Measurements from ENCODE around the gene ANGPTL4. TPM values are rescaled to one million over a fixed set of nuclear protein-coding genes. Genes with fewer than 3 reads are reported as not detected.

Gene ANGPTL4
- total RNA-seq, 2 experiments from 2014 or later, result 1.7 to 2.9 TPM

DNA sequence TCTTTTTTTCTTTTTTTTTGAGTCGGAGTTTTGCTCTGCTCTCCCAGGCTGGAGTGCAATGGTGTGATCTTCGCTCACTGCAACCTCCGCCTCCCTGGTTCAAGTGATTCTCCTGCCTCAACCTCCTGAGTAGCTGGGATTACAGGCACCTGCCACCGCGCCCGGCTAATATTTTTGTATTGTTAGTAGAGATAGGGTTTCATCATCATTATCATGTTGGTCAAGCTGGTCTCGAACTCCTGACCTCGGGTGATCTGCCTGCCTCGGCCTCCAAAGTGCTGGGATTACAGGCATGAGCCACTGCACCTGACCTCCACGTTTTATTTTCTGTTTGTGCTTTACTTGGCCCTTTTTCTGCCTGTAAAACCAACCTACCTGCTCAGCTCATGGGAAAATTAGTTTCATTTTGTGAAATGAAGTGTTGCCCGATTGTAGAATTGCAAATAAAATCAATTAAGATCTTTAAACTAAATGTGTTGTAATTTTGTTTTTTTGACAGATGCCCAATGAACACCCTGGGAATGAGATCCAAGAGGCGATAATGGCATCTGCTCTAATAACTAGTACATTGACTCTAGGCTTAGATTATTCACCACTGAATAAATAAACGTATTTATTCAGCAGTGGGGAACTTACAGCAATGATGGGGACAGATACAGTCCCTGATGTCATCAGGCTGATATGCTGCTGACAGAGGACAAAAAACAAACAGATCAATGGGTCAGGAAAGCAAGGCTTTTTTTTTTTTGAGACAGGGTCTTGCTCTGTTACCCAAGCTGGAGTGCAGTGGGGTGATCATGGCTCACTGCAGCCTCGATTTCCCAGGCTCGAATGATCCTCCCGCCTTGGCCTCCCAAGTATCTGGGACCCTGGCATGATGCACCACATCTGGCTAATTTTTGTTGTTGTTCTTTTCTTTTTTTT, 24.0 kb downstream of the ANGPTL4 start:
- peaks cover 3% of the 10 kb centered on the region for H3K36me3 Mint-ChIP-seq
- H3K27me3 Mint-ChIP-seq, result no peaks in the 10 kb centered on the region
- intact Hi-C loops (cut with micrococcal nuclease), result no loop called here
- ChIA-PET POLR2A (interaction anchor here (0.6 kb wide), 2 partner anchors 9 to 11 kb away, joined by 3 read pairs; no protein-coding TSS in a partner anchor), CTCF (interaction anchor here (0.7 to 0.8 kb wide), 2 partner anchors 191 to 218 kb away, joined by 3 to 4 read pairs; no protein-coding TSS in a partner anchor)
- H3K4me3 Mint-ChIP-seq, result no peak overlapping the region
- H3K4me1 Mint-ChIP-seq (ENCODE audit: low read depth), result peaks cover 20% of the 10 kb centered on the region
- H3K9me3 Mint-ChIP-seq, result peaks cover 7% of the 10 kb centered on the region
- DNase-seq, result no peak
- no peak overlapping the region for H3K27ac Mint-ChIP-seq

DNA sequence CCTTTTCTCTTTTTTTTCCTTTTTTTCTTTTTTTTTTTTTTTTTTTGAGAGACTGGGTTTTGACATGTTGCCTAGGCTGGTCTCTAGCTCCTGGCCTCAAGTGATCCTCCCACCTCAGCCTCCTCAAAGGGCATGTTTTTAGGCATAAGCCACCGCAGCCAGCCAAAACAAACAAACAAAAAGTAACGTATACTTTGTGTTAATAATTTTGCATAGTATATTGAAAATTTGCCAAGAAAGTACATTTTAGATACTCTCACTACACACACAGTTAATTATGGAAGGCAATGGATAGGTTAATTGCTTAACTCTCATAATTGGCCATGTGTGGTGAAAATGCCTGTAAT, 24.6 kb downstream of the ANGPTL4 start:
- Mint-ChIP-seq H3K27ac (no peak overlapping the region), H3K4me3 (no peak overlapping the region)
- POLR2A ChIA-PET, result interaction anchor here (0.6 kb wide), 1 partner anchor 9 kb away, joined by 3 read pairs; no protein-coding TSS in a partner anchor

DNA sequence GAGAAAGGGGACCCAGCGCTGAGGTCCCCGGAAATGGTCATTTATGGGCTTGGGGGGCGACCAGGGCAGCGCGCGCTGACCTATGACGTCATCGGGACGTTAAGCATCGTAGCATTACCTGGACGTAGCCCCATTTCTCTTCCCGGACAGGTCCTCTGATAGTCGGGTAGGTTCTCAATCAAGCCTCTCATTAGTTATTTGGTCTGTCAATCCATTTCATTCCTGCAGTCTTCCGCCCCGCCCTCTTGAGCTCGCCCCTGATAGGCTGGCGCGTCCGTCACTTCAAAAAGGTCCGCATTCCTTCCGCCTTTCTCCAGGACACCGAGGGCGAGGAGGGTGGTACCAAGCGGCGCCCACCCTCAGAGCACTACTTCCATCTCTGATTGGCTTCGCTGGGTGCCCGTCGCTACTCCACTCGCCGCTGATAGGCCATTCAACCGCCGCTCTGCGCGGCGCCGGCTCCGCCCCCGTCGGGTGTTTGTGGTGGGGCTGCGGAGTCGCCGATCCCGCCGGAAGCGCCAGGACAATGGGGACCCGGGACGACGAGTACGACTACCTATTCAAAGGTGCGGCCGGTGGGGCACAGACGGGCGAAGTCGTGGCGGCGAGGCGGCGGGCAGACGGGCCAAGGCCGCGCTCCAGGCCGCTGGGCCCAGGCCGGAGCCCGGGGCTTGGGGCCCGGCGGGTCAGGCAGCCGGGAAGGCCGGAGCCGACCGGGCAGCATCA, 26.1 kb downstream of the ANGPTL4 start, which contains the start of gene RAB11B:
TSS of gene RAB11B (plus strand) at position 470 of the 726 bp plus-strand sequence. CDS start at position 527, 57 bp downstream.
- POLR2A ChIA-PET, result interaction anchor here (0.7 to 2.0 kb wide), 3 partner anchors 28 to 188 kb away, joined by 3 to 8 read pairs (median 4); partner anchors contain the start of gene ZNF414
- Mint-ChIP-seq H3K4me1 (ENCODE audit: low read depth) (peaks cover 19% of the 10 kb centered on the region), H3K36me3 (peaks cover 3% of the 10 kb centered on the region)

More for the DNA sequence above, 24.6 kb downstream of the ANGPTL4 start:
- H3K4me1 Mint-ChIP-seq (ENCODE audit: low read depth), result peaks cover 21% of the 10 kb centered on the region
- intact Hi-C loops (cut with micrococcal nuclease), result no loop called here
- no peaks in the 10 kb centered on the region for H3K27me3 Mint-ChIP-seq
- CTCF ChIA-PET, result no interaction called here
- DNase-seq, result no peak
- peaks cover 3% of the 10 kb centered on the region for H3K36me3 Mint-ChIP-seq
- H3K9me3 Mint-ChIP-seq, result peaks cover 7% of the 10 kb centered on the region

DNA sequence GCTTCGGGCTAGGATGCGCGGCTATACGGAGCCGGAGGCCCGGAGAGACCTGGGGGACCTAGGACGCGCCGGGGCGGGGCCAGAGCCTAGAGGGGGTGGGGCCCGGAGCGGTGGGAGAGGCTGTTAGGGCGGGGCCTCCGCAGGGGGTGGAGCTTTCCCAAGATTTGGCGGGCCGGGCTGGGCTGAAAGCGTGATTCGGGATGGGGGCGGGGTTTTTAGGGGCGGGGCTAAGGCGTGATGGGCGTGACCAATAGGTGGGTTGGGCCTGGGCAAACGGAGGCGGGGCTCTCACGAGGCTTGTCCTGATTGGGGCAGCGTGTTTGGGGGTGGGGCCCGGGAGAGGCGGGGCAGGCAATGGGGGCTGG, 26.6 kb downstream of the ANGPTL4 start:
- Mint-ChIP-seq H3K4me1 (ENCODE audit: low read depth) (peaks cover 19% of the 10 kb centered on the region), H3K36me3 (peaks cover 3% of the 10 kb centered on the region), H3K27me3 (no peaks in the 10 kb centered on the region), H3K4me3 (peak overlapping the region; percentile 61), H3K27ac (peak overlapping the region; percentile 66), H3K9me3 (peaks cover 7% of the 10 kb centered on the region)
- DNase-seq, result peak; percentile 97
- POLR2A ChIA-PET, result interaction anchor here (0.6 to 2.0 kb wide), 4 partner anchors 29 to 187 kb away, joined by 3 to 8 read pairs (median 4); partner anchors contain the start of genes NDUFA7, RPS28 and ZNF414
- intact Hi-C loops (cut with micrococcal nuclease), result loop anchor here (1.0 to 5.0 kb wide), 7 partner anchors 23 to 442 kb away; partner anchors contain the start of genes HNRNPM, MARCHF2, MBD3L1 and MYO1F
- CTCF ChIA-PET, result interaction anchor here (0.6 to 1.2 kb wide), 2 partner anchors 37 to 121 kb away, joined by 3 read pairs; no protein-coding TSS in a partner anchor

More for the DNA sequence above, 26.1 kb downstream of the ANGPTL4 start, which contains the start of gene RAB11B:
- Mint-ChIP-seq H3K27me3 (no peaks in the 10 kb centered on the region), H3K4me3 (peak within 1 kb of the TSS; percentile 92), H3K9me3 (peaks cover 7% of the 10 kb centered on the region), H3K27ac (peak within 1 kb of the TSS; percentile 97)
- peak; percentile 100 for DNase-seq
- CTCF ChIA-PET, result interaction anchor here (0.6 to 1.2 kb wide), 2 partner anchors 36 to 121 kb away, joined by 3 read pairs; no protein-coding TSS in a partner anchor
- intact Hi-C loops (cut with micrococcal nuclease), result loop anchor here (1.0 to 5.0 kb wide), 7 partner anchors 23 to 442 kb away; partner anchors contain the start of genes HNRNPM, MARCHF2, MBD3L1 and MYO1F

DNA sequence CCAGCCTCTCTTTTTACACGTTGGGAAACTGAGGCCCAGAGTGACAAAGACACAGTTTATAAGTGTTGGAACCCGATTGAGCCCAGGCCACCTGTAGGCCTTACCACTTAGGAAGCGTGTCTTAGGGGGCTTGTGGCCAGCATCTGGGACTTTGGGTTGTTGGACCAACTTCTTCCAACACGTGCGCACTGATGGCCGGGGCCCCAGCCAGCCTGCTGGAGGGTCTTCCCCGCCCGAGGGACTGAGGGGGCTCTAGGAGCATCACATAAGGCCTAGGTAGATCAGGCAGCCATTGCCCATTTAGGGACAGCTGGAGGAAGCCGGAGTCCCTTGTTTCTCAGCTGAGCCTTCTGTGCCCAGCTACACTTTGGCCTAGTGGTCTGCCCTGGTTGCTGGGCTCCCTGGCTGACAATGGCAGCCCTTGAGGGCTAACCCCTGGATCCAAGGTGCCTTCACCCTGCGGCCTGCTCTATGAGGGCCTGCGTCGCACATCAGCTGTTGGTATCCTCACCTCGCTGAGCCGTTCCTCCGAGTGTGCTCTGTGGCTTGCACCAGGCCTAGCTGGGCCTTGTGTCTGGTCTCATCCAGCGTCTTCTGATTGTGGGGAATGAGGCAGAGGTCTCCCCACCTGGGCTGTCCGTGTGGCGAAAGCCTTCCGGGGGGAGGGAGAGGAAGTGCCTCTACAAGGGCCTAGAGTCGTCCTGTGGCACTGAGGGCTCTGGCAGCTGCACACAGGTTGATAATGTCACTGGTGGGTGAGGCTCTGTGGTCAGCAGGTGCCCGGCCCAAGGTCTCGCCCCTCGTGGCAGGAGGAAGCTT, 27.5 kb downstream of the ANGPTL4 start:
- Mint-ChIP-seq H3K27me3 (no peaks in the 10 kb centered on the region), H3K36me3 (peaks cover 3% of the 10 kb centered on the region), H3K27ac (peak overlapping the region; percentile 66), H3K9me3 (peaks cover 7% of the 10 kb centered on the region), H3K4me3 (no peak overlapping the region), H3K4me1 (ENCODE audit: low read depth) (peaks cover 24% of the 10 kb centered on the region)
- intact Hi-C loops (cut with micrococcal nuclease), result loop anchor here (2.0 to 5.0 kb wide), 2 partner anchors 53 to 186 kb away; partner anchors contain the start of genes HNRNPM and MYO1F
- ChIA-PET CTCF (interaction anchor here (0.8 to 1.3 kb wide), 5 partner anchors 22 to 188 kb away, joined by 3 to 5 read pairs (median 3); partner anchors contain the start of gene MARCHF2), POLR2A (interaction anchor here (0.6 to 2.0 kb wide), 4 partner anchors 52 to 186 kb away, joined by 3 to 8 read pairs (median 4); partner anchors contain the start of genes NDUFA7, RPS28 and ZNF414)
- DNase-seq, result no peak

DNA sequence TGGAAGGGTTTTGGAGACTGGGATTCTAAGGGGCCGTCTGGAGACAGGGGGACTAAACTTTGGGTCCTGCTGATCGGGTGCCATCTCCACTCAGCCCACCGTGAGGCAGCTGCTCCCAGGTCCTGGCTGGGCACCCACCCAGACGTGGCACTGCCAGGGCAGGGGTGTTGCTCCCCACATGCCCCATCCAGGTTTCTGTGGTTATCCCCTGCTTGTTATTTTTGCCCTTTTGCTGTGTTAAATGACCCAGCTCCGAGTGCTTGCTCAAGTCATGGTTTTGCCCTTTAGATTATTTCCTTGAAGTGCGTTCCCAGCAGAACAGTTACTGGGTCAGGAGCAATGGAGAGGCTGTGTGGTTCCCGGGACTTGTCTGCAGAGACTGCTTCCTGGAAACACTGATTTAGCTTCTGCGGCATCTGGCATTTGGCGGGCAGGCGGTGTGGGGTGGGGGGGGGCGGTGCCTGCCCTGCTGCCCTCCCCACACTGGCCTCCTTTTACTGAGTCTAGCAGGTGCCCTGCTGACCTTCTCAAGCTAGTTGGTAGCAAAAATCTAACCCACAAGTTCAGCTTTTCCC, 28.1 kb downstream of the ANGPTL4 start:
- Mint-ChIP-seq H3K4me1 (ENCODE audit: low read depth) (peaks cover 30% of the 10 kb centered on the region), H3K4me3 (no peak overlapping the region), H3K27me3 (no peaks in the 10 kb centered on the region), H3K9me3 (no peaks in the 10 kb centered on the region), H3K36me3 (peaks cover under 1% of the 10 kb centered on the region), H3K27ac (no peak overlapping the region)
- intact Hi-C loops (cut with micrococcal nuclease), result loop anchor here (5.0 kb wide), 1 partner anchor 185 kb away; the partner anchor contains the start of gene MYO1F
- ChIA-PET CTCF (interaction anchor here (0.8 to 1.3 kb wide), 5 partner anchors 21 to 187 kb away, joined by 3 to 5 read pairs (median 3); partner anchors contain the start of gene MARCHF2), POLR2A (no interaction called here)
- DNase-seq, result no peak

DNA sequence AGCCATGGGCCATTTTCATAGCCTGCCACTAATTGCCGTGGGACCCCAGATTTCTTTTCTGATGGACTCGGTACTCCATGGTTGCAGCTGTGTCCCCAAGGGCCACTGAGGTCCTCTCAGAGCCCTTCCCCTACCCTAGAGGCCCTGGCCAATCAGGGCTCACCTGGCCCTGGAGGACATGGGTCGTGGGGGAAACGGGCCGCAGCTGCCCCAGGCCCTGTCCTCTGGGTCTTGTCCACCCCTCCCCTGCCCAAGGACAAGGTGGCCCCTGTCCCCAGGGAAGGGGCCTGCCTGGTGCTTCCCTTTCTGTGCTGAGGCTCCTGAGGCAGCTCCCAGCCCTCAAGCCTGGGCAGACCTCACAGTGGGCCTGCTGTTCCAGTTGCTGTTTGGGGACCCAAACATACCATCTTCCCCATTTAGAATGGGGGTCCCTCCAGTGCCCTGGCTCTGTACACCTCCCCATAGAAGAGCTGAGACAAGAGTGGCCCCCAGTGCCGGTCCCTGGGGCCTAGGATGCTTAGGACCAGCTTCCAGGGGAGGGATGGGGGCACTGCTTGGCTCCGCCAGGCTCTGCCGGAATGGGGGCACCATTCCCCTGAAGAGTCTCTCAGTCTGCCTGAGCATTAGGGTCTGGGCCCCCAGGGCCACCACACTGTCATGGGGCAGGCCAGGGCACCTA, 29.4 kb downstream of the ANGPTL4 start:
- DNase-seq, result no peak
- H3K9me3 Mint-ChIP-seq, result no peaks in the 10 kb centered on the region
- intact Hi-C loops (cut with micrococcal nuclease), result loop anchor here (5.0 kb wide), 1 partner anchor 184 kb away; the partner anchor contains the start of gene MYO1F
- no peak overlapping the region for H3K4me3 Mint-ChIP-seq
- H3K36me3 Mint-ChIP-seq, result no peaks in the 10 kb centered on the region
- H3K4me1 Mint-ChIP-seq (ENCODE audit: low read depth), result peaks cover 34% of the 10 kb centered on the region
- no peak overlapping the region for H3K27ac Mint-ChIP-seq
- H3K27me3 Mint-ChIP-seq, result no peaks in the 10 kb centered on the region
- ChIA-PET POLR2A (no interaction called here), CTCF (interaction anchor here (3.3 kb wide), 1 partner anchor 39 kb away, joined by 23 read pairs; no protein-coding TSS in a partner anchor)

DNA sequence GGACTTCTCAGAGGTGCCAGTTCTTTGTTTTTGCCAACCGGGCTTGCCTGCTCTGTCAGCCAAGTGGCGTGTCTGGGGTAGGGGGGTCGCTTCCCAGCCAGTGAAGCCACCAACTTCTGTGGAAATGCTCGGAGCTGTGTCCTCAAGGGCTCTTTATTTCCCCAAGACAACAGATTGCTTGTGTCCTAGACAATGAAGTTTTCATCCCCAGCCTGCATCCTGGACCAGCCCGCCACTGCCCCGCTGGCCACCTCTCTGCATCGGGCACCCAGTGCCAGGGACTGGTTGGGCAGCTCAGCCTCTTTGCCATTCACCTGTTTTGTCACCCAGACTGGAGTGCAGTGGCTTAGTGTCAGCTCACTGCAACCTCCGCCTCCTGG, 29.9 kb downstream of the ANGPTL4 start:
- intact Hi-C loops (cut with micrococcal nuclease), result loop anchor here (5.0 kb wide), 1 partner anchor 183 kb away; the partner anchor contains the start of gene MYO1F
- Mint-ChIP-seq H3K4me3 (no peak overlapping the region), H3K36me3 (no peaks in the 10 kb centered on the region), H3K27me3 (no peaks in the 10 kb centered on the region), H3K4me1 (ENCODE audit: low read depth) (peaks cover 34% of the 10 kb centered on the region), H3K27ac (no peak overlapping the region), H3K9me3 (no peaks in the 10 kb centered on the region)
- CTCF ChIA-PET, result interaction anchor here (1.4 to 3.3 kb wide), 2 partner anchors 39 to 185 kb away, joined by 3 to 23 read pairs; no protein-coding TSS in a partner anchor
- no peak for DNase-seq
- POLR2A ChIA-PET, result no interaction called here

DNA sequence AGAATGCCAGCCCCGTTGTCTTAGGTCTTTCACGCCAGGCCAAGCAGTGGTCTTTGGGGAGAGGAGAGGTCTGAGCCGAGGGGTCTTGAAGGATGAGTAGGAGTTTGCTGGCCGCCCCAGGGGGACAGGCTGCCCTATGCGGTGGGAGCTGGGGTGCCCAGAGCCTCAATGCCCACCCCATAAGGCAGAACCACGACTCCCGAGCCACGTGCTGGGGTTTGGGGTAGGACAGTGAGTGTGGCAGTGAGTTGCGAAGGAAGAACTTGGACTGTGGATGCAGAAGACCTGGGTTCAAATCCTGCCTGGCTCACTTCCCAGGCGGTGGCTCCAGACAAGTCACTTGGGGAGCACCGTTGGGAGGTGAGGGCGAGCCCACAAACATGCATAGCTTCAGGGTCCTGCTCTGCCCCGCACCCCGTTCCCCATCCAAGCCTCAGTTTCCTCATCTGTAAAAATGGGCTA, 31.7 kb downstream of the ANGPTL4 start:
- ChIA-PET CTCF (interaction anchor here (0.6 to 3.3 kb wide), 5 partner anchors 23 to 186 kb away, joined by 3 to 23 read pairs (median 3); no protein-coding TSS in a partner anchor), POLR2A (no interaction called here)
- Mint-ChIP-seq H3K4me3 (no peak overlapping the region), H3K4me1 (ENCODE audit: low read depth) (peaks cover 34% of the 10 kb centered on the region), H3K9me3 (no peaks in the 10 kb centered on the region), H3K36me3 (peaks cover 9% of the 10 kb centered on the region), H3K27me3 (no peaks in the 10 kb centered on the region), H3K27ac (no peak overlapping the region)
- DNase-seq, result no peak
- intact Hi-C loops (cut with micrococcal nuclease), result loop anchor here (1.0 kb wide), 1 partner anchor 41 kb away; no protein-coding TSS in a partner anchor

DNA sequence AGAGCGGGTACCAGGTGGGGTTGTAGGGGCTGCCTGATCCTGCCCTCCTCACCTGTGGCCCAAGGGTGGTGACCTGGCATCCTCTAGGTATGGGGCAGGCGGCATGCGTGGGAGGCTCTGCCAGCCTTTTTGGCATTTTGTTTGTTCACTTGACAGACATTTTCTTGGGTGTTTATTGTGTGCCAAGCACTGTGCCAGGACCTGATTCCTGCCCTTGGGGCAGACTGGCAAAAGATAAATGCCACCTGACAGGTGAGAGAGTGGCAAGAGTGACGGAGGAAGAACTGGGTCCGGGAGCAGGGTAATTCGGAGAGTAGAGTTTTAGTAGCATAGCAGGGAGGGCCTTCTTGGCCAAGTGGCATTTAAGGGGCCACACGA, 32.2 kb downstream of the ANGPTL4 start:
- Mint-ChIP-seq H3K27ac (no peak overlapping the region), H3K27me3 (no peaks in the 10 kb centered on the region), H3K4me1 (ENCODE audit: low read depth) (peaks cover 29% of the 10 kb centered on the region), H3K36me3 (peaks cover 9% of the 10 kb centered on the region), H3K4me3 (no peak overlapping the region), H3K9me3 (no peaks in the 10 kb centered on the region)
- ChIA-PET POLR2A (no interaction called here), CTCF (interaction anchor here (0.6 to 3.3 kb wide), 4 partner anchors 22 to 185 kb away, joined by 3 to 23 read pairs (median 4); no protein-coding TSS in a partner anchor)
- intact Hi-C loops (cut with micrococcal nuclease), result loop anchor here (1.0 kb wide), 1 partner anchor 42 kb away; no protein-coding TSS in a partner anchor
- DNase-seq, result no peak
